SHP77 (cell line): ENCODE results near the gene PPP1R2B.
"Not testable (repeated sequence)": the region's sequence is repeated elsewhere in the genome, so short reads cannot be mapped to it uniquely, and the experiment has no call there.

Experiments used
- DNase-seq, 2 experiments: peaks; one replicate each; lab custom pipeline; 2025; lab: John Stamatoyannopoulos, UW

The PPP1R2B gene

GRCh38 chr5:156850206-156850751 lies at the start of gene PPP1R2B:
Gene PPP1R2B, plus strand, starts transcription at chr5:156850295. Its CDS starts 268 bp downstream, at chr5:156850563.
- no peak for DNase-seq

- DNase-seq, result no peak
Observed at GRCh38 chr5:156800929-156801328, 49.2 kb upstream of the PPP1R2B start.

- DNase-seq, result no peak
Observed at GRCh38 chr5:156802501-156802900, 47.6 kb upstream of the PPP1R2B start.

- no peak for DNase-seq
Observed at GRCh38 chr5:156803404-156803803, 46.7 kb upstream of the PPP1R2B start.

GRCh38 chr5:156812959-156813358 lies 37.1 kb upstream of the PPP1R2B start:
- no peak for DNase-seq

- DNase-seq, result peak; percentile 8
Observed at GRCh38 chr5:156815988-156816599, 34.0 kb upstream of the PPP1R2B start.

- DNase-seq, result no peak
Observed at GRCh38 chr5:156819537-156819936, 30.6 kb upstream of the PPP1R2B start.

- DNase-seq, result no peak
Observed at GRCh38 chr5:156819967-156820581, 30.0 kb upstream of the PPP1R2B start.

GRCh38 chr5:156824241-156824640 lies 25.9 kb upstream of the PPP1R2B start:
- no peak for DNase-seq

- peak in 1 of 2 experiments; percentile 17 for DNase-seq
Observed at GRCh38 chr5:156824800-156825199, 25.3 kb upstream of the PPP1R2B start.

- no peak for DNase-seq
Observed at GRCh38 chr5:156825688-156826087, 24.4 kb upstream of the PPP1R2B start.

- DNase-seq, result no peak
Observed at GRCh38 chr5:156826150-156826549, 23.9 kb upstream of the PPP1R2B start.

- no peak for DNase-seq
Observed at GRCh38 chr5:156834916-156835315, 15.2 kb upstream of the PPP1R2B start.

GRCh38 chr5:156835905-156836304 lies 14.2 kb upstream of the PPP1R2B start:
- no peak for DNase-seq

GRCh38 chr5:156836846-156837245 lies 13.2 kb upstream of the PPP1R2B start:
- DNase-seq, result no peak

- DNase-seq, result no peak
Observed at GRCh38 chr5:156838961-156839360, 11.1 kb upstream of the PPP1R2B start.

GRCh38 chr5:156841737-156842136 lies 8.4 kb upstream of the PPP1R2B start:
- DNase-seq, result no peak

GRCh38 chr5:156846914-156847313 lies 3.2 kb upstream of the PPP1R2B start:
- no peak for DNase-seq

GRCh38 chr5:156848447-156848846 lies 1.6 kb upstream of the PPP1R2B start:
- DNase-seq, result not testable (repeated sequence)

- DNase-seq, result no peak
Observed at GRCh38 chr5:156851880-156852279, 1.8 kb downstream of the PPP1R2B start.

GRCh38 chr5:156853055-156853454 lies 3.0 kb downstream of the PPP1R2B start:
- DNase-seq, result not testable (repeated sequence)

GRCh38 chr5:156865427-156865826 lies 15.3 kb downstream of the PPP1R2B start:
- no peak for DNase-seq

GRCh38 chr5:156870498-156870839 lies 20.4 kb downstream of the PPP1R2B start:
- DNase-seq, result no peak

- no peak for DNase-seq
Observed at GRCh38 chr5:156871212-156871611, 21.1 kb downstream of the PPP1R2B start.
